Measurements from ENCODE around the gene MAD1L1.

- TF ChIP-seq ZFX (IDR thresholded peaks at IDR 0.05) = no peak
- TF ChIP-seq CTCF (conservative IDR thresholded peaks at IDR 0.05) = no peak
Observed at GRCh38 chr7:1928645-1929348, 303.9 kb downstream of the MAD1L1 start.

Data from C4-2B (cell line).